HG03139 (cell line): ENCODE measurements around the gene APPL1.

Source experiments
- ATAC-seq: cut with Tn5 transposase; IDR thresholded peaks from one replicate; pipeline ENCODE4 v1.9.1; 2021; ENCODE audit not compliant: unreplicated experiment

Gene APPL1

GRCh38 chr3:57227204-57227929 is at the start of gene APPL1:
APPL1 (plus strand) TSS chr3:57227729; CDS start chr3:57227884, 155 bp downstream.
- ATAC-seq = peak; percentile 91

DNA sequence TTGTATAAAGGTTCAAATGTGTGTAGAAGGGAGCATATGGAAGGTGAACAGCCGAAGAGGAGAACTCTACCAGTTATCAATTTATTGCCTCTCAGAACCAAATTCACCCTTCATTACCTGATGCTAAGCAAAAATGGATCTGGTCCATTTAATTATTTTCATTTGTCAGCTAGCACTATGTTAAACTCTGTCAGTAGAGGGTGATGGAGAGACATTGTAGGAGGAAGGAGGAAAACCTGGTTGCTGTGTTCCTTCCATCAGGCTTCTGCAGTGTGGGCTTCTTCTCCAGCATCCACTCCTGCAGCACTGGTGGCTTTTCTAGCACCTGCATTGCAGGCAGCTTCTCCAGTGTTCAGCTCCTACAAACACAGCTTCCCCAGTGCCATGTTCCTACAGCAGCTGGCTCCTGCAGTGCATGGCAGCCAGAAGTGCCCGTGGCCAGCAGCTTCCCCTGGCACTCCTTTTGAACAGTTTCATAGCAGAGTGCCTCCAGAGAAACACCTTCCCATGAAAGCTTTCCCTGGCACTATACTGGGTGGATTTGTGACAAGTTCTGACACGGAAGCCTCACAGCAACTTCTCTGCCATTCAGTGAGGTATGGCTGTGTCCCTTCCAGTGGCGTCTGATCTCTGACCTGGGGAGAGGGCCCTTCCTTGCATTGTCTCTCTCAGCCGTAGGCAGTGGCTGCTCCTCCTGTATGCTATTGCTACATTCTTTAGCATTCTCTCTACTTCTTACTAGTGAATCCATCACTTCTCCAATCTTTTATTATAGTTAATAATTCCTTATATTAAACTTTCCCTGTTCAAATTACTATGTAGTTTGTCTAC is 47.7 kb upstream of the APPL1 start:
- no peak for ATAC-seq

- ATAC-seq = no peak
Observed at GRCh38 chr3:57184526-57184925, 43.0 kb upstream of the APPL1 start.

DNA sequence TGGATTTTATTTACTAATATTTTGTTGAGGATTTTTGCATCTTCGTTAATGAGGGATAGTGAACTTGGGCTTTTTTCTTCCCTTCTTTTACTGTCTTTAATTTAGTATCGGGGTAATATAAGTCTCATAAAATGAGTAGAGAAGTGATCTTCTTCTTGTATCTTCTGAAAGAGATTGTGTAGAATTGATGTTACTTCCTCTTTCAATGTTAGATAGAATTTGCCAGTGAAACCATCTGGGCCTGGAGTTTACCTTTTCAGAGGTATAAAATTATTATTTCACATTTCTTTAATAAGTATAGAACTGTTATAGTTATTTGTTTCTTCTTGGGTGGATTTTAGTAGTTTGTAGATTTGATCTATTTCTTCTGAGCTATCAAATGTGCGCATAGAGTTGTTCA is 35.5 kb upstream of the APPL1 start:
- ATAC-seq = no peak

DNA sequence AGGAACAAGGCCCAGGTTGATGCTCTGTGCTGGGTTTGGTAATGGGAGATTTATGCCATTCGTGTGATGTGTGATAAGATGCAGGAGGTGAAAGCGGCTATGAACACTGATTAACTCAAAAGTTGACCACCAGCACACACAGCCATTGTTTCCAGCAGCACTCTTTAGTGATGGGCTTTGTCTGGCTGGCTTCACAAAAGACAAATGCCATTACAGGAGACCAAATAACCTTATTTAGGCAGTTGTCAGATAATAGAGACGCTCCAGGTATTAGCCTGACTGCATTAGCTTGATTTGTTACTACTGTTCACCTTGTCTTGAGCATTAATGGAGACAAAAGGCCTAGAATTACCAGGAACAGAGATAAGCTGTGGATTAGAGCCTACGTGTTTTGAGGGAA is 32.9 kb upstream of the APPL1 start:
- no peak for ATAC-seq

DNA sequence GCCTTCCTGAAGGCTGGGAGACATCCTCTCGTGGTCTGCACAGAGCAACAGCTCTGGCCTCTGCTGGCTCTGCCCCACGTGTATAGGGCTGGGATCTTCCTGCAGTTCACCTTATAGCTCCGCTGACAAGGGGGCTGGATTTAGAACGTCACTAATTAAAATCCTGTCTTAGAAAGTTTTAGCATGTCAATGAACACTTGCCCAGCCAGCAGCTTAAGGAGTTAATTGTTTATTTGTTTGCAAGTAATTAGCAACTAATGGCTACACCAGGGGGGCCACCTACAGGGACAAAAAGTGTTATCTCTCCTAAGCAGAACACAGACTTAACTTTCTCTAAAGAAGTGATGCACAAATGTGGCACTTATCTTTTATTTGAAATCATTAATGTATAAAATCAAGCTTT is 27.6 kb upstream of the APPL1 start, which contains the start of gene HESX1:
Gene HESX1, minus strand, starts transcription at position 84 of the 403 bp plus-strand sequence. Its CDS starts 60 bp downstream, at position 24.
- no peak for ATAC-seq

DNA sequence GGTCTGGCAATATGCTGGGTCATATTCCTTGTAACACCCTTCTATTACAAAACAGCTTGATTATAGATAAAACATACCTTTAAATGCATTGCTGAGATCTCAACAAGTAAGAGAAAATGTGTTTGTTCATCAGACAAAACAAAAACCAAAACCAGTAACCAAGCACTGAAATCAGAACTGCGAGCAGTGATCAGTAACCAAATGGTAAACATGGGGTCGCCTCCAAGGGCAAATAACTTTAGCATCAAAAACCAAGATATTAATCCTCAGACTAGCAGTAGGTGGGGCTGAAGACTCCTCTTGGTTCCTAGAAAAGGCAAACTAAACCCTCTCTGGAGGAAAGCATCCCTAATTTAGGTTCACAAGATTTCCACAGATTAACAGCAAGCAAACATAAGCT is 21.1 kb upstream of the APPL1 start:
- no peak for ATAC-seq

GRCh38 chr3:57221883-57222282 is 5.6 kb upstream of the APPL1 start:
- no peak for ATAC-seq

DNA sequence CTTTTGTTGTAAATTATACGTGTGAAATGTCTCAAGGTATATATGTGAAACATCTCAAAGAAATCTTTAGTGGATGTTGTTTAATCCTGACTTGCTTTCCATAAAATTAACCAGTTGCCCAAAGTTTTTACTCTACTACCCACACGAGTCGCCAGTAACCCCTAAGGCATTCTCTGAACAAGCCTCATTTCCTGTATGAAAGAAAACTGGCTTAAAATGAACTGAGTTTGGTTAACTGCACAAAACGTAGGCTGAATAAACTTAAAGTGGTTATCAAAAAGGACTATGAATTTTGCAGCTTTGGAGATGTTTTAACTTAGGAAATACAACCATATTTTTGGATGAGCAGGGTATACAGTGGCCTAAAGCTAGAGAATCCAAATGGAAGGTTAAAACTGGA is 2.7 kb upstream of the APPL1 start:
- ATAC-seq = no peak

DNA sequence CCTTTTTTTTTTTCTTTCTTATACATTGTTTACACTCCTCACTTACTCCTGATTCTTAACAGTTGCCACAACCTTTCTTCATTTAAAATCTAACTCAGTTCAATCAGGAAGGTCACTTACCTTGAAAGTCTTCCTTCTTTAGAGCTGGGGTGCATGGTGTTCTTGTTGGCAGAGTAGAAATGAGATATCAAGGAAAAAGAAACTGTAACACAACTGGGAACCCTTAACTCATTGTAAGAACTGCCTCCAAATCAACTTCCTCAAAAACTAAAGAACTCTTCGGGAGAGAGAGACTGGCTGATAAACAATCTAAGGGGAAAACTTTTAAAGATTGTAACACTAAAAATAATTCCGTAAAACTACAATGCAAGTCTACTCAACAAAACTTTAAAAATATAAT is 1.4 kb upstream of the APPL1 start:
- no peak for ATAC-seq

DNA sequence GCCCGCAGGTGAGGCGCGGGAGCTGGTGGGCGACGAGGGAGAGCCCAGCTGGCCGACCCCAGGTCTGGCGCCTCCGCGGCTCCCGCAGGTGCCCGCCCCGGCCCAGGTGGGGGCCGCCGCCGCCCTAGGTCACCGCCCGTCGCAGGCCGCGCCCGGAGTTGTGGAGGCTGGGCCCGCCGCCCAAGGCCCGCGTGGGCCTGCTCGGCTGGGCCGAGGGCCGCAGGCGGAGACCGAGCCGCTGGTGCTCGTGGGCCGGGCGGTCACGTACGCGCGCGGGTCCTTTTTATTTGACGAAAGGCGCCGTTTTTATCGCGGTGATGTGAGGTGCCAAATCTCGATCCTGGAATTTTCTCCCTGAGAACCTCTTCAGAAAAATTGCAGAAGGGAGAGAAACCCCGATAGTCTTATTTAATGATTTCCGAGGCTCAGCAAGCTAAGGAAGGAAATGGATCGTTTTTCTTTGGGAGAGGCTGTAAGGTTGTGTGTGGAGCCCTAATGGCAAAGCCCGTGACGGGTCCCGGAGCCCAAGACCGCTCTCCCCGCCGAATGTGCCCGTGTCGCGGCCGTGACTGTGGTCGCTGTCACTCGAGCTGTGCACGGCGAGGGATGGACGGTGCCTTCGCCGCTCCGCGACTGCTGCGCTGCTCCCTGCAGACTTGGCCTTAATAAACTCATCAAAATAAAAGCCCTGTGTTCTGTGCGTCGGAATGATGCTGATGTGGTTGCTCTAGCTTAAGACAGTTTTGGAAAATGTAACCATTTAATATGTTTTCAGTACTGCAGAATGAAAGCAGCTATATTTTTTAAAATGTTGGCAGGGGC is 612 bp downstream of the APPL1 start:
- ATAC-seq = peak; percentile 37

DNA sequence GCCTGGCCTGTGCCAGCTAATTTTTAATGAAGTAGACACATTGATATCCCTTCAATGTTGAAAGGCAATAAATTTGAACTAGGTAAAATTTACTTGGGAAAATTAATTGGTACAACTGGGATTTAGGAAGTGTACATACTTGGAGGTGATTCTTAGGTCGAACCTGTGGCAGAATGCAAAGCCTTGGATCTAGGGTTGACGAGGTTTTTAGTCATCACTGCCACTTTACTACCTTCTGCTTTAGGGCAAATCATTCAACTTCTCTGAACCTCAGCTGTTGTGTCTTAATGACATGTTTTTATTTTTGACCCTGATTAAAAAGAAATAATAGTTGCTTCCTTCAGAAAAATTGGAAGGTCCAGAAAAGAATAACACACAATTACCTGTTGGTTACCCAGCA is 2.5 kb downstream of the APPL1 start:
- ATAC-seq = no peak

- no peak for ATAC-seq
Observed at GRCh38 chr3:57233799-57234198, 6.3 kb downstream of the APPL1 start.

DNA sequence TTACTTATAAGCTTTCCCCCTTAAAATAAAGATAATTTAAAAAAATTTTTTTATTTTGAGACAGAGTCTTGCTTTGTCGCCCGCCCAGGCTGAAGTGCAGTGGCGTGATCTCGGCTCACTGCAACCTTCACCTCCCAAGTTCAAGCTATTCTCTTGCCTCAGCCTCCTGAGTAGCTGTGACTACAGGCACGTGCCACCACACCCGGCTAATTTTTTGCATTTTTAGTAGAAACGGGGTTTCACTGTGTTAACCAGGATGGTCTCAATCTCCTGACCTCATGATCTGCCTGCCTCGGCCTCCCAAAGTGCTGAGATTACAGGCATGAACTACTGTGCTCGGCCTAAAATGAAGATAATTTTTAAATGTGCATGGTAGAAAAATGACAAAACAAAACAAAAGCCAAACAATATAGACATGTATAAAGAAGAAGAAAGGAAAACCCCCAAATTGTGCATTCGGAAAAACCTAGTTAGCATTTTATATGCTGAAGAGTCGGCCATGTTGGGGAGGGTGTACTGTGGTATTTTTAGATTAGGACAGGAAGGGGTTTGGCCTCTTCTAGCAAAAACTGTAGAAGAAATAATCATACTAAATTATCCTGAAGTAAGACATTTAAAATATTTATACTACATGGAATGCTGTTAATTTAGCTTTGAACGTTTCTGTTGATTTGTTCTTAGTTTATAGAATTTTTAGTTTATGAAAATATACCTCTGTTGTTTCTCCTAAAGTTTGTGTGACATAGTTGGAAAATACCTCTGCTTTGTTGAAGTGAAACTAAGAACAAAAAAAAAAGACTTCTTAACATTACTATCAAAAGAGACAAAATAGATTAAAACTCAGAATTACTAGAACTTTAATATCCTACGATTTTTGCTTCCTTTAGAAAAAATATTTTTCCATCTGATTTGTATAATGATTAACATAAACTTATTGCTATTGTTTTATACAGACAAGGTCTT is 7.4 kb downstream of the APPL1 start:
- ATAC-seq = peak; percentile 52

DNA sequence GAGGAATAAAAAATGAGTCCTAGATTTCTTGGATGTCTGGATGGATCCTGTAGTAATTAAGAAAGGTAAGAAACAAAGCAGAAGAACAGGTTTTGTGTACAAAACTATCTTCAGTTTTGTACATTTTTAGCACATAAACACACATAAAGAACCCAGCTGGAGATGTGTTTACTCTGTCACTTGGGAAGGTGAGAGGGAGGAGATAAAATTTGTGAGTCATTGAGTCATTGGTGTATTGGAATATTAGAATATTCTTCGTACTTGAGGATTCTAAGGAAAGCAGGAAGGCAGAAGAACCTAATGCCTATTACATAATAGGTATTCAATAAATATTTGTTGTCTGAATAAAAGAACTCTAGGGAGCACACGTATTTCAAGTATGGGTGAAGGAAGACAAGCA is 17.4 kb downstream of the APPL1 start:
- no peak for ATAC-seq

- ATAC-seq = no peak
Observed at GRCh38 chr3:57252404-57252803, 24.9 kb downstream of the APPL1 start.

DNA sequence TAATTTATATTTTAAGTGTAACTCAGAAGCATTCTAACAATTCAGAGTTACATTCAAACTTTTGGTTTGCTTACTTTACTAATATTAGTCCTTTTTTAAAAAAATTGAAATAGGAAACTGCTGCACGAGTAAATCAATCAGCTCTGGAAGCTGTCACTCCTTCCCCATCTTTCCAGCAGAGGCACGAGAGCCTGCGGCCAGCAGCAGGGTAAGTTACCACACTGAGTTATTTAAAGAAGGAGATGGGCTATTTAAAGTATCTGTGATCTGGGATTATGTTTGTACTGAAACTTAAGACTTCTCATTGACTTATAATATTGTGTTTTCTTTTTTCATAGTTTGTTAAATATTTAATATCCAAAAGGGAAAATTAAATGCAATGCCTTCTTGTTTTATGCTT is 29.3 kb downstream of the APPL1 start:
- no peak for ATAC-seq

GRCh38 chr3:57257678-57258077 is 30.1 kb downstream of the APPL1 start:
- no peak for ATAC-seq

GRCh38 chr3:57261119-57261518 is 33.6 kb downstream of the APPL1 start:
- no peak for ATAC-seq

GRCh38 chr3:57261929-57262328 is 34.4 kb downstream of the APPL1 start:
- ATAC-seq = no peak
